ENCODE measurements around the gene SEPTIN8.
A peak's percentile ranks its signal among the peaks of the same experiment; 100 is the strongest.

The SEPTIN8 gene

GRCh38 chr5:132791026-132791425 is 14.0 kb upstream of the SEPTIN8 start:
- no peak overlapping the region for H3K4me3 ChIP-seq (ENCODE audit: low read depth, low read length)
- in situ Hi-C loops (cut with HindIII; ENCODE audit: low sequenced_read_pairs), result no loop called here

GRCh38 chr5:132790201-132790865 is 13.3 kb upstream of the SEPTIN8 start:
- TF ChIP-seq CTCF (IDR thresholded peaks at IDR 0.05; ENCODE audit: low read depth, low read length, missing control alignments), result no peak
- in situ Hi-C loops (cut with HindIII; ENCODE audit: low sequenced_read_pairs), result no loop called here
- DNase-seq (ENCODE audit: low read depth), result no peak
- H3K4me3 ChIP-seq (ENCODE audit: low read depth, low read length), result no peak overlapping the region

More at GRCh38 chr5:132791026-132791425, 14.0 kb upstream of the SEPTIN8 start:
- TF ChIP-seq CTCF (IDR thresholded peaks at IDR 0.05; ENCODE audit: low read depth, low read length, missing control alignments), result no peak
- DNase-seq (ENCODE audit: low read depth), result no peak

GRCh38 chr5:132788990-132789886 is 12.2 kb upstream of the SEPTIN8 start:
- no peak for TF ChIP-seq CTCF (IDR thresholded peaks at IDR 0.05; ENCODE audit: low read depth, low read length, missing control alignments)
- in situ Hi-C loops (cut with HindIII; ENCODE audit: low sequenced_read_pairs), result no loop called here
- no peak for DNase-seq (ENCODE audit: low read depth)

GRCh38 chr5:132788508-132788907 is 11.5 kb upstream of the SEPTIN8 start:
- in situ Hi-C loops (cut with HindIII; ENCODE audit: low sequenced_read_pairs), result no loop called here
- H3K4me3 ChIP-seq (ENCODE audit: low read depth, low read length), result no peak overlapping the region
- DNase-seq (ENCODE audit: low read depth), result no peak
- TF ChIP-seq CTCF (IDR thresholded peaks at IDR 0.05; ENCODE audit: low read depth, low read length, missing control alignments), result no peak

More at GRCh38 chr5:132788990-132789886, 12.2 kb upstream of the SEPTIN8 start:
- H3K4me3 ChIP-seq (ENCODE audit: low read depth, low read length), result no peak overlapping the region

GRCh38 chr5:132787076-132787475 is 10.0 kb upstream of the SEPTIN8 start:
- no peak overlapping the region for H3K4me3 ChIP-seq (ENCODE audit: low read depth, low read length)
- DNase-seq (ENCODE audit: low read depth), result peak; percentile 76
- no peak for TF ChIP-seq CTCF (IDR thresholded peaks at IDR 0.05; ENCODE audit: low read depth, low read length, missing control alignments)
- in situ Hi-C loops (cut with HindIII; ENCODE audit: low sequenced_read_pairs), result no loop called here

GRCh38 chr5:132785864-132786263 is 8.8 kb upstream of the SEPTIN8 start:
- no peak overlapping the region for H3K4me3 ChIP-seq (ENCODE audit: low read depth, low read length)
- TF ChIP-seq CTCF (IDR thresholded peaks at IDR 0.05; ENCODE audit: low read depth, low read length, missing control alignments), result no peak
- no peak for DNase-seq (ENCODE audit: low read depth)
- in situ Hi-C loops (cut with HindIII; ENCODE audit: low sequenced_read_pairs), result no loop called here

All from astrocyte of the cerebellum (primary cell).